ENCODE measurements around the gene OTOG. TPM values are rescaled to one million over a fixed set of nuclear protein-coding genes. Genes with fewer than 3 reads are reported as not detected.

The OTOG gene
- total RNA-seq, 1 donor from 2014 or later, result 1.5 TPM

DNA sequence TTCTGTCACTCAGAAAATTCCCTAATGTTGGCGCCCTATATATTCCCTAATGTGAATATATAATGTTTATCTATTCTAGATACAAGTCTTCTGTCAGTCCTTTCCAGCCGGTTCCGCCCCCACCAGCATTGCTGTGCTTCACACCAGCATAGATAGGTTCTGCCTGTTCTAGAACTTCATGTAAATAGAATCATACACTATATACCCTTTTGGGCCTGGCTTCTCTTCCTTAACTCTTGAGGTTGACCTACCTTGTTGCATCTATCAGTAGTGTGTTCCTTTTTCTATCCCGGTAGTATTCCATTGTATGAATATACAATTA is 34.6 kb downstream of the OTOG start:
- TF ChIP-seq, protein P1, sequence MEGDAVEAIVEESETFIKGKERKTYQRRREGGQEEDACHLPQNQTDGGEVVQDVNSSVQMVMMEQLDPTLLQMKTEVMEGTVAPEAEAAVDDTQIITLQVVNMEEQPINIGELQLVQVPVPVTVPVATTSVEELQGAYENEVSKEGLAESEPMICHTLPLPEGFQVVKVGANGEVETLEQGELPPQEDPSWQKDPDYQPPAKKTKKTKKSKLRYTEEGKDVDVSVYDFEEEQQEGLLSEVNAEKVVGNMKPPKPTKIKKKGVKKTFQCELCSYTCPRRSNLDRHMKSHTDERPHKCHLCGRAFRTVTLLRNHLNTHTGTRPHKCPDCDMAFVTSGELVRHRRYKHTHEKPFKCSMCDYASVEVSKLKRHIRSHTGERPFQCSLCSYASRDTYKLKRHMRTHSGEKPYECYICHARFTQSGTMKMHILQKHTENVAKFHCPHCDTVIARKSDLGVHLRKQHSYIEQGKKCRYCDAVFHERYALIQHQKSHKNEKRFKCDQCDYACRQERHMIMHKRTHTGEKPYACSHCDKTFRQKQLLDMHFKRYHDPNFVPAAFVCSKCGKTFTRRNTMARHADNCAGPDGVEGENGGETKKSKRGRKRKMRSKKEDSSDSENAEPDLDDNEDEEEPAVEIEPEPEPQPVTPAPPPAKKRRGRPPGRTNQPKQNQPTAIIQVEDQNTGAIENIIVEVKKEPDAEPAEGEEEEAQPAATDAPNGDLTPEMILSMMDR (IDR thresholded peaks at IDR 0.05; ENCODE audit: unreplicated experiment), result no peak

GRCh38 chr11:17585911-17586695 is 39.0 kb downstream of the OTOG start:
- TF ChIP-seq, protein P1 (IDR thresholded peaks at IDR 0.05; ENCODE audit: unreplicated experiment), result no peak
- Mint-ChIP-seq H3K27ac (no peak overlapping the region), H3K27me3 (peaks cover 12% of the 10 kb centered on the region), H3K4me3 (ENCODE audit: low read depth) (no peak overlapping the region), H3K9me3 (ENCODE audit: low read depth) (no peaks in the 10 kb centered on the region), H3K36me3 (ENCODE audit: insufficient read depth) (no peaks in the 10 kb centered on the region), H3K4me1 (ENCODE audit: low read depth) (no peaks in the 10 kb centered on the region)
- no peak for DNase-seq (ENCODE audit: low spot score, unreplicated experiment)

More for the DNA sequence above, 34.6 kb downstream of the OTOG start:
- Mint-ChIP-seq H3K36me3 (ENCODE audit: insufficient read depth) (no peaks in the 10 kb centered on the region), H3K27ac (no peak overlapping the region), H3K4me3 (ENCODE audit: low read depth) (no peak overlapping the region), H3K4me1 (ENCODE audit: low read depth) (no peaks in the 10 kb centered on the region), H3K9me3 (ENCODE audit: low read depth) (no peaks in the 10 kb centered on the region), H3K27me3 (peaks cover 31% of the 10 kb centered on the region)
- DNase-seq (ENCODE audit: low spot score, unreplicated experiment), result no peak

DNA sequence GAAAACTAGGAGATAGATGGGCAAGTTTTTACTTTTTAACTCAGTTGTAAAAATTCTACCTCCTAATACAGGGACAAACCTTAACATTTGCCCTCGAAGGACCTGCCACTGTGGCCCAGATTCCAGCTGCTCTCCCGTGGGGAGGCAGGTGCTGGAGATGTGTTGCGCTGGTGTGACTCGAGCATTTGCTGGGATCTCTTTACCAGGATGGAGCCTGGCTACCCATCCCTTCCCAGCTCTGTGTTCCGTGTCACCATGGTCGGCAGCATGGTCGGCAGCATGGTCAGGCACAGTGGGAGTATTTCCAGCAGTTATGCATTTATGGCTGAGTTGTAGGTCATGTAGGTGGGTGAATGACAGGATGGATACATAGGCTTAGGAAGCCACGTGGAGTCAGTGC is 41.1 kb downstream of the OTOG start:
- no peaks in the 10 kb centered on the region for H3K4me1 Mint-ChIP-seq (ENCODE audit: low read depth)
- H3K27ac Mint-ChIP-seq, result no peak overlapping the region

GRCh38 chr11:17588721-17589120 is 41.7 kb downstream of the OTOG start:
- DNase-seq (ENCODE audit: low spot score, unreplicated experiment), result no peak
- no peaks in the 10 kb centered on the region for H3K9me3 Mint-ChIP-seq (ENCODE audit: low read depth)
- H3K27me3 Mint-ChIP-seq, result peaks cover 14% of the 10 kb centered on the region
- H3K27ac Mint-ChIP-seq, result no peak overlapping the region
- H3K4me3 Mint-ChIP-seq (ENCODE audit: low read depth), result no peak overlapping the region
- H3K4me1 Mint-ChIP-seq (ENCODE audit: low read depth), result no peaks in the 10 kb centered on the region
- no peaks in the 10 kb centered on the region for H3K36me3 Mint-ChIP-seq (ENCODE audit: insufficient read depth)
- TF ChIP-seq, protein P1 (IDR thresholded peaks at IDR 0.05; ENCODE audit: unreplicated experiment), result no peak

More for the DNA sequence above, 41.1 kb downstream of the OTOG start:
- H3K4me3 Mint-ChIP-seq (ENCODE audit: low read depth), result no peak overlapping the region
- H3K9me3 Mint-ChIP-seq (ENCODE audit: low read depth), result no peaks in the 10 kb centered on the region
- TF ChIP-seq, protein P1 (IDR thresholded peaks at IDR 0.05; ENCODE audit: unreplicated experiment), result no peak
- peaks cover 14% of the 10 kb centered on the region for H3K27me3 Mint-ChIP-seq
- no peak for DNase-seq (ENCODE audit: low spot score, unreplicated experiment)
- no peaks in the 10 kb centered on the region for H3K36me3 Mint-ChIP-seq (ENCODE audit: insufficient read depth)

- H3K36me3 Mint-ChIP-seq (ENCODE audit: insufficient read depth), result no peaks in the 10 kb centered on the region
- no peak for DNase-seq (ENCODE audit: low spot score, unreplicated experiment)
- H3K27me3 Mint-ChIP-seq, result peaks cover 11% of the 10 kb centered on the region
- no peaks in the 10 kb centered on the region for H3K9me3 Mint-ChIP-seq (ENCODE audit: low read depth)
- H3K4me1 Mint-ChIP-seq (ENCODE audit: low read depth), result no peaks in the 10 kb centered on the region
- TF ChIP-seq, protein P1 (IDR thresholded peaks at IDR 0.05; ENCODE audit: unreplicated experiment), result no peak
- H3K27ac Mint-ChIP-seq, result no peak overlapping the region
- no peak overlapping the region for H3K4me3 Mint-ChIP-seq (ENCODE audit: low read depth)
These were observed 43.4 kb downstream of the OTOG start for GRCh38 chr11:17590463-17590862.

Data from progenitor cell of endocrine pancreas (in vitro differentiated cells).